HepG2 (cell line): ENCODE measurements around the gene SKIDA1. TPM values are rescaled to one million over a fixed set of nuclear protein-coding genes. Genes with fewer than 3 reads are reported as not detected.

ENCODE experiments used
- AGO2 ChIP-seq: fragments of 200-400 bp; formaldehyde crosslinking; optimal IDR thresholded peaks from 2 replicates; pipeline ENCODE3; 2017; ENCODE audit warnings: mild to moderate bottlenecking, low read depth, low read length, moderate library complexity
- CBX2 ChIP-seq, 2 experiments: fragments of 200-600 bp in 1 of 2; sonication (generic); formaldehyde crosslinking in 1 of 2; IDR thresholded peaks; 2 replicates each; pipeline versions ENCODE4 v1.7.0 to v1.8.1; 2018 to 2022; ENCODE audit warnings: low read depth in 2 of 2, low read length in 1 of 2, mild to moderate bottlenecking in 1 of 2, missing genetic modification reagents in 1 of 2
- DMAP1 ChIP-seq: IDR thresholded peaks from 2 replicates; pipeline ENCODE4 v1.6.1; 2016
- GPN1 ChIP-seq: sonication (generic); formaldehyde crosslinking; IDR thresholded peaks from 2 replicates; pipeline ENCODE4 v1.5.1; 2020; ENCODE audit warnings: missing genetic modification reagents, borderline replicate concordance
- HOXD1 ChIP-seq: sonication (generic); formaldehyde crosslinking; IDR thresholded peaks from 2 replicates; pipeline ENCODE4 v1.5.0; 2020; ENCODE audit warnings: missing genetic modification reagents
- NBN ChIP-seq: fragments of 450-650 bp; conservative IDR thresholded peaks from 2 replicates; pipeline ENCODE4 v1.6.1; 2017
- PAXIP1 ChIP-seq: sonication (generic); formaldehyde crosslinking; conservative IDR thresholded peaks from 2 replicates; pipeline ENCODE4 v1.4.0; 2020; ENCODE audit warnings: mild to moderate bottlenecking, missing genetic modification reagents, moderate library complexity
- SIX4 ChIP-seq: sonication (generic); formaldehyde crosslinking; IDR thresholded peaks from 2 replicates; pipeline ENCODE4 v1.4.0; 2020; ENCODE audit warnings: missing genetic modification reagents
- ZNF407 ChIP-seq: sonication (generic); formaldehyde crosslinking; IDR thresholded peaks from one replicate; pipeline ENCODE4 v1.5.1; 2020; ENCODE audit warnings: mild to moderate bottlenecking, missing genetic modification reagents; ENCODE audit errors: not compliant biosample characterization
- ZNF441 ChIP-seq: sonication (generic); formaldehyde crosslinking; IDR thresholded peaks from 2 replicates; pipeline ENCODE4 v1.7.0; 2021; ENCODE audit warnings: missing genetic modification reagents, borderline replicate concordance
- ZNF552 ChIP-seq: sonication (generic); formaldehyde crosslinking; IDR thresholded peaks from 2 replicates; pipeline ENCODE4 v1.9.0; 2022; ENCODE audit warnings: missing genetic modification reagents, mild to moderate bottlenecking, borderline replicate concordance
- ZSCAN30 ChIP-seq: sonication (generic); formaldehyde crosslinking; IDR thresholded peaks from 2 replicates; pipeline ENCODE4 v1.5.0; 2020; ENCODE audit warnings: mild to moderate bottlenecking, missing genetic modification reagents
- polyA plus RNA-seq, 8 experiments: library from polyadenylated mRNA; depleted of rRNA in 3 of 8; stranded (reverse) in 7 of 8; unstranded in 1 of 8; fragments of >200 nt; fragmentation: Illumina TruSeq in 4 of 8; extraction: Trizol in 4 of 8; gene quantifications; 2 replicates each; pipeline versions ENCODE4 v1.2.1 to v1.2.3, GENCODE V29; 2011 to 2016; ENCODE audit warnings: low read depth in 4 of 8, missing spikeins in 1 of 8, mixed read lengths in 1 of 8; ENCODE audit not compliant: insufficient read depth in 1 of 8
- total RNA-seq, 5 experiments: library from RNA; depleted of rRNA; stranded (reverse); fragments of >200 nt; fragmentation: Illumina TruSeq; extraction: Trizol; gene quantifications; 2 replicates each; pipeline ENCODE4 v1.2.3, GENCODE V29; 2016; ENCODE audit warnings: low read depth in 1 of 5
- TF ChIP-seq, protein P1 (sequence below): sonication (generic); formaldehyde crosslinking; IDR thresholded peaks from 2 replicates; pipeline ENCODE4; 2020; ENCODE audit warnings: missing genetic modification reagents, mild to moderate bottlenecking, borderline replicate concordance

SKIDA1 gene
- total and polyA plus RNA-seq, 2 of the 13 experiments (the other 11 are each of a cell fraction or from before 2014, with no cell fraction given) = 0.73 to 1.5 TPM

DNA sequence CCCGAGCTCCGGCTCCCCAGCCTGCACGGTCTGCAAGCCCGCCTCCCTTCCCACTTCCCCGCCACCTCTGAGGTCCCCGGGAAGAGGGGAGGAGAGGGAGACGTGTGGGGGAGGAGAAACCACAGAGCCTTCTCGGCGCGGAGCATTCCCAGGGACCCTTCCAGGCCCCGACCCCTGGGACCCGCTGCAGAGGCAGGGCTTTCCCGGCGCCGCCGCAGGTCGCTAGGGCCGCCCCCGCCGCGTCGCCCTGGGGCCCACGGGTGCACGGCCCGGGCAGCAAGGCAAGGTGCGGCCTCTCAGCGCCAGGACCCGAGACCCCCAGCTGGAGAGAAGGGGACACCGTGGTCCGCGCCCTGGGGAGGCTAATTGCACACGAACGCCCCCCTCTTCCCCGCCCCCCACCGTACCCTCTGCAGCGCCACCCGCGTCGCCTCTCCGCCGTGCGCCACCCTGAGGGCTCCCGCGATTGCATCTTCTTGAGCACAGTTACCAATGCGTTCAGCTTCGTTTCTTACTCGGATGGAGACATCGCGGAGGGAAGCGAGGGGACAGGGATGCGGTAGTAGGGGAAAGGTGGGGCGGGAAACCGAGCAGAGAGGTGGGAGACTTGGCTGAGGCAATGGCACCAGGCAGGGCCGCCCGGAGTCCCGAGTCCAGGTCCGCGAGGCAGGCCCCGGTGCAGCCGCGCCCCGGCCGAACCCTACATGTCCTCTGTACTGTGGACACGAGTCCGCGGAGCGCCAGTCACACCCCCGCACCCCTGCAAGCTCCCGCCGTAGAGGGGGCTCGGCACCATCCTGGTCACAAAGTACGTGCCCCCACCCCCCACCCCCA is 28.9 kb downstream of the SKIDA1 start (continued):
- TF ChIP-seq, protein P1, sequence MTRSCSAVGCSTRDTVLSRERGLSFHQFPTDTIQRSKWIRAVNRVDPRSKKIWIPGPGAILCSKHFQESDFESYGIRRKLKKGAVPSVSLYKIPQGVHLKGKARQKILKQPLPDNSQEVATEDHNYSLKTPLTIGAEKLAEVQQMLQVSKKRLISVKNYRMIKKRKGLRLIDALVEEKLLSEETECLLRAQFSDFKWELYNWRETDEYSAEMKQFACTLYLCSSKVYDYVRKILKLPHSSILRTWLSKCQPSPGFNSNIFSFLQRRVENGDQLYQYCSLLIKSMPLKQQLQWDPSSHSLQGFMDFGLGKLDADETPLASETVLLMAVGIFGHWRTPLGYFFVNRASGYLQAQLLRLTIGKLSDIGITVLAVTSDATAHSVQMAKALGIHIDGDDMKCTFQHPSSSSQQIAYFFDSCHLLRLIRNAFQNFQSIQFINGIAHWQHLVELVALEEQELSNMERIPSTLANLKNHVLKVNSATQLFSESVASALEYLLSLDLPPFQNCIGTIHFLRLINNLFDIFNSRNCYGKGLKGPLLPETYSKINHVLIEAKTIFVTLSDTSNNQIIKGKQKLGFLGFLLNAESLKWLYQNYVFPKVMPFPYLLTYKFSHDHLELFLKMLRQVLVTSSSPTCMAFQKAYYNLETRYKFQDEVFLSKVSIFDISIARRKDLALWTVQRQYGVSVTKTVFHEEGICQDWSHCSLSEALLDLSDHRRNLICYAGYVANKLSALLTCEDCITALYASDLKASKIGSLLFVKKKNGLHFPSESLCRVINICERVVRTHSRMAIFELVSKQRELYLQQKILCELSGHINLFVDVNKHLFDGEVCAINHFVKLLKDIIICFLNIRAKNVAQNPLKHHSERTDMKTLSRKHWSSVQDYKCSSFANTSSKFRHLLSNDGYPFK = 0 out of 2 replicates have a peak, but pooled peaks have one; percentile 15
- TF ChIP-seq ZNF407 (CRISPR knock-in tag) (peak; percentile 91), CBX2 (IDR thresholded peaks at IDR 0.05; ENCODE audit: low read depth, low read length) (no peak), CBX2 (CRISPR knock-in tag; IDR thresholded peaks at IDR 0.05; ENCODE audit: low read depth) (0 out of 2 replicates have a peak, but pooled peaks have one; percentile 8), DMAP1 (CRISPR knock-in tag) (peak; percentile 15; the same call in 1 of the 2 replicates), GPN1 (CRISPR knock-in tag) (no peak; the same call in 1 of the 2 replicates), SIX4 (CRISPR knock-in tag) (peak; percentile 11; the same call in 1 of the 2 replicates), PAXIP1 (CRISPR knock-in tag) (0 out of 2 replicates have a peak, but pooled peaks have one; percentile 3), ZSCAN30 (CRISPR knock-in tag) (peak; percentile 50; the same call in 1 of the 2 replicates), NBN (no peak), AGO2 (peak; percentile 98), HOXD1 (CRISPR knock-in tag) (peak; percentile 78), ZNF441 (CRISPR knock-in tag) (peak; percentile 45), ZNF552 (CRISPR knock-in tag) (peak; percentile 72; the same call in 1 of the 2 replicates)
